HepG2 (cell line): ENCODE data around the gene NAA38. TPM values are rescaled to one million over a fixed set of nuclear protein-coding genes. Genes with fewer than 3 reads are reported as not detected.

Experiments
- AHDC1 ChIP-seq: sonication (generic); formaldehyde crosslinking; IDR thresholded peaks from 2 replicates; pipeline ENCODE4 v1.5.1; 2020; ENCODE audit warnings: mild to moderate bottlenecking, missing genetic modification reagents, borderline replicate concordance
- ARNT ChIP-seq: fragments of 450-650 bp; IDR thresholded peaks from 2 replicates; pipeline ENCODE4 v1.6.1; 2017
- BRCA1 ChIP-seq: sonication (generic); formaldehyde crosslinking; IDR thresholded peaks from 2 replicates; pipeline ENCODE4 v1.4.0; 2020; ENCODE audit warnings: missing genetic modification reagents
- CHD4 ChIP-seq: fragments of 200-600 bp; sonication (generic); IDR thresholded peaks from 2 replicates; pipeline ENCODE4 v1.7.0; 2017; ENCODE audit warnings: mild to moderate bottlenecking, low read length, borderline replicate concordance
- FOXK1 ChIP-seq: sonication (generic); formaldehyde crosslinking; IDR thresholded peaks from 2 replicates; pipeline ENCODE4 v1.4.0; 2020; ENCODE audit warnings: low read depth, missing genetic modification reagents, borderline replicate concordance
- GMEB2 ChIP-seq: IDR thresholded peaks from 2 replicates; pipeline ENCODE4 v1.6.1; 2016; ENCODE audit warnings: missing biosample characterization, missing genetic modification reagents, low read depth
- HINFP ChIP-seq: sonication (generic); formaldehyde crosslinking; IDR thresholded peaks from 2 replicates; pipeline ENCODE4 v1.4.0; 2020; ENCODE audit warnings: low read depth, mild to moderate bottlenecking, missing genetic modification reagents
- KLF11 ChIP-seq: IDR thresholded peaks from 2 replicates; pipeline ENCODE4 v1.6.1; 2016; ENCODE audit warnings: missing compliant biosample characterization
- NFE2 ChIP-seq: sonication (generic); formaldehyde crosslinking; IDR thresholded peaks from 2 replicates; pipeline ENCODE4 v1.4.0; 2020; ENCODE audit warnings: missing genetic modification reagents
- NR2C2 ChIP-seq: sonication (generic); formaldehyde crosslinking; IDR thresholded peaks from 2 replicates; pipeline ENCODE4 v1.4.0; 2020; ENCODE audit warnings: missing genetic modification reagents, mild to moderate bottlenecking, moderate library complexity, borderline replicate concordance
- SALL2 ChIP-seq: sonication (generic); formaldehyde crosslinking; IDR thresholded peaks from 2 replicates; pipeline ENCODE4 v1.8.1; 2023; ENCODE audit warnings: mild to moderate bottlenecking, missing genetic modification reagents, inconsistent platforms
- SIN3A ChIP-seq: IDR thresholded peaks from 2 replicates; pipeline ENCODE4 v1.6.1; 2011; ENCODE audit warnings: low read depth, mild to moderate bottlenecking, control low read depth, low read length, borderline replicate concordance
- SMAD1 ChIP-seq: sonication (generic); formaldehyde crosslinking; IDR thresholded peaks from 2 replicates; pipeline ENCODE4 v1.4.0; 2020; ENCODE audit warnings: missing genetic modification reagents, low read depth, mild to moderate bottlenecking, borderline replicate concordance
- ZNF768 ChIP-seq: sonication (generic); formaldehyde crosslinking; IDR thresholded peaks from 2 replicates; pipeline ENCODE4 v1.4.0; 2020; ENCODE audit warnings: missing genetic modification reagents
- polyA plus RNA-seq, 8 experiments: library from polyadenylated mRNA; depleted of rRNA in 3 of 8; stranded (reverse) in 7 of 8; unstranded in 1 of 8; fragments of >200 nt; fragmentation: Illumina TruSeq in 4 of 8; extraction: Trizol in 4 of 8; gene quantifications; 2 replicates each; pipeline versions ENCODE4 v1.2.1 to v1.2.3, GENCODE V29; 2011 to 2016; ENCODE audit warnings: low read depth in 4 of 8, missing spikeins in 1 of 8, mixed read lengths in 1 of 8; ENCODE audit not compliant: insufficient read depth in 1 of 8
- total RNA-seq, 5 experiments: library from RNA; depleted of rRNA; stranded (reverse); fragments of >200 nt; fragmentation: Illumina TruSeq; extraction: Trizol; gene quantifications; 2 replicates each; pipeline ENCODE4 v1.2.3, GENCODE V29; 2016; ENCODE audit warnings: low read depth in 1 of 5
- TF ChIP-seq, protein P1 (sequence below), 2 experiments: sonication (generic) in 1 of 2; formaldehyde crosslinking in 1 of 2; IDR thresholded peaks; 2 replicates each; pipeline versions ENCODE4 v1.4.0 to v1.6.1; 2018 to 2020; ENCODE audit warnings: missing genetic modification reagents in 2 of 2, borderline replicate concordance in 1 of 2, low read depth in 1 of 2, mild to moderate bottlenecking in 1 of 2, missing biosample characterization in 1 of 2

NAA38 gene
- total and polyA plus RNA-seq, 2 of the 13 experiments (the other 11 are each of a cell fraction or from before 2014, with no cell fraction given), result 46.9 to 91.6 TPM

DNA sequence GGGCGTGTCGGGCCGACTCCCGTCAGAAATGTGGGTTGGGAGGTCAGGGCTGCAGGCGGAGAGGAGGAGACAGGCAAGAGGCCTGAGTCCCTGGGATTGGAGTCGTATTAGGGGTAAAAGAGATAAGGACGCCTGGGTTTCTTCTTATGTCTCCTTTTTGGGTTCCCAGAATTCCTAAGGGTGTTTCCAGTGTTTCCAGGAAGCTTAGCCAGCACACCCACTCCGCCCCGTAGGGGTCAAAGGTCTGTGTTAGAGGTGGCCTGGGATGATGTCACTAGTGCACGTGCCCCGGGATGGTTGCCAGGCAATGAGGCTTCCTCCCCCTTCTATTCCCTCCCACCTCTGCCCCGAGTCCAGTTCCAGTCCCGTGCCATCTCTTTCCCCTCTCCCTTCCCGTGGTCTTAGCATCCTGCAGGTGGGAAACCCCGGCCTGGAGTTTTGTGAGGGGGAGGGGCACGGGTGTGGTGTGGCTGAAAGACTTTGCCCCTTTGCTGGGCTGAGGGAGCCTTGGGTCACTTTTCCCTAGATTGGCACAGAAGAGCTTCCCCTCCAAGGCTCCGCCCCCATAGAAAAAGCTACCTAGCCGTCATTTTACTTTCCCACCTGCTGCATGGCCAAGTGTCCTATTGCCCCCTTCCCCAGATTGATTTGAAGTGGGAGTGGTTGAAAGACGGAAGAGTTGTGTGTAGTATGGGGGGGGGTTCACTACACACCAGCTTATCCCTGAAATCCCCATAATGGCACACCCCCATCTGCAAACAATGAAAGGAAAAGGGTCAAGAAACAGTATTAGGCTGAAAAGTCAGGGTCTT lies 20.6 kb downstream of the NAA38 start (continued):
- peak; percentile 38; the same call in 1 of the 2 replicates for TF ChIP-seq GMEB2 (CRISPR knock-in tag)
- no peak; the same call in 1 of the 2 replicates for TF ChIP-seq AHDC1 (CRISPR knock-in tag)
- no peak for TF ChIP-seq NFE2 (CRISPR knock-in tag)
- TF ChIP-seq FOXK1 (CRISPR knock-in tag), result peak; percentile 95; the same call in 1 of the 2 replicates
- TF ChIP-seq NR2C2 (CRISPR knock-in tag), result peak; percentile 96
- TF ChIP-seq, protein P1, sequence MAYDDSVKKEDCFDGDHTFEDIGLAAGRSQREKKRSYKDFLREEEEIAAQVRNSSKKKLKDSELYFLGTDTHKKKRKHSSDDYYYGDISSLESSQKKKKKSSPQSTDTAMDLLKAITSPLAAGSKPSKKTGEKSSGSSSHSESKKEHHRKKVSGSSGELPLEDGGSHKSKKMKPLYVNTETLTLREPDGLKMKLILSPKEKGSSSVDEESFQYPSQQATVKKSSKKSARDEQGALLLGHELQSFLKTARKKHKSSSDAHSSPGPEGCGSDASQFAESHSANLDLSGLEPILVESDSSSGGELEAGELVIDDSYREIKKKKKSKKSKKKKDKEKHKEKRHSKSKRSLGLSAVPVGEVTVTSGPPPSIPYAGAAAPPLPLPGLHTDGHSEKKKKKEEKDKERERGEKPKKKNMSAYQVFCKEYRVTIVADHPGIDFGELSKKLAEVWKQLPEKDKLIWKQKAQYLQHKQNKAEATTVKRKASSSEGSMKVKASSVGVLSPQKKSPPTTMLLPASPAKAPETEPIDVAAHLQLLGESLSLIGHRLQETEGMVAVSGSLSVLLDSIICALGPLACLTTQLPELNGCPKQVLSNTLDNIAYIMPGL (CRISPR knock-in tag; IDR thresholded peaks at IDR 0.05; ENCODE audit: borderline replicate concordance in 1 of 2, low read depth in 1 of 2), result peak; percentile 58 to 92; a peak in 3 of 4 replicates
- TF ChIP-seq SALL2 (CRISPR knock-in tag), result 0 out of 2 replicates have a peak, but pooled peaks have one; percentile 66
- TF ChIP-seq HINFP (CRISPR knock-in tag), result peak; percentile 80; the same call in 1 of the 2 replicates
- no peak for TF ChIP-seq CHD4
- TF ChIP-seq SMAD1 (CRISPR knock-in tag), result peak; percentile 68; the same call in 1 of the 2 replicates
- TF ChIP-seq SIN3A, result peak; percentile 99
- peak; percentile 78 for TF ChIP-seq KLF11 (CRISPR knock-in tag)
- no peak for TF ChIP-seq BRCA1 (CRISPR knock-in tag)
- TF ChIP-seq ARNT, result no peak
- TF ChIP-seq ZNF768 (CRISPR knock-in tag), result 0 out of 2 replicates have a peak, but pooled peaks have one; percentile 33
